Stimulated activated CD4-positive, alpha-beta T cell treated with anti-CD3 and anti-CD28 coated beads, Interleukin-15, amount 100 ng/mL, for 48 hours (primary cell): Measurements from ENCODE around the gene PLEKHA6.
A peak's percentile ranks its signal among the peaks of the same experiment; 100 is the strongest.
"Not testable (repeated sequence)": the region's sequence is repeated elsewhere in the genome, so short reads cannot be mapped to it uniquely, and the experiment has no call there.

Experiments
- DNase-seq, 2 donors: peaks; one replicate each; pipeline ENCODE4 v3.0.0-alpha.2; 2020; ENCODE audit warnings: low read depth in 2 of 2

PLEKHA6 gene

DNA sequence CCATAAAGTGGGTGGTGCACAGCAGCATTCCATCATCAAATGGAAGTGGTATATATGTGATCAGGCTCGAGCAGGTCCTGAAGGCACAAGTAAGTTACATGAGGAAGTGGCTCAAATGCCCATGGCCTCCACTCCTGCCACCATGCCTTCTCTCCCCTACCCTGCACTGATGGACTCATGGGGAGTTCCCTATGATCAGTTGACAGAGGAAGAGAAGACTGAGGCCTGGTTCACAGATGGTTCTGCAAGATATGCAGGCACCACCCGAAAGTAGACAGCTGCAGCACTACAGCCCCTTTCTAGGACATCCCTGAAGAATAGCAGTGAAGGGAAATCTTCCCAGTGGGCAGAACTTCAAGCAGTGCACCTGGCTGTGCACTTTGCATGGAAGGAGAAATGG, 121.2 kb downstream of the PLEKHA6 start:
- DNase-seq, result not testable (repeated sequence)

DNA sequence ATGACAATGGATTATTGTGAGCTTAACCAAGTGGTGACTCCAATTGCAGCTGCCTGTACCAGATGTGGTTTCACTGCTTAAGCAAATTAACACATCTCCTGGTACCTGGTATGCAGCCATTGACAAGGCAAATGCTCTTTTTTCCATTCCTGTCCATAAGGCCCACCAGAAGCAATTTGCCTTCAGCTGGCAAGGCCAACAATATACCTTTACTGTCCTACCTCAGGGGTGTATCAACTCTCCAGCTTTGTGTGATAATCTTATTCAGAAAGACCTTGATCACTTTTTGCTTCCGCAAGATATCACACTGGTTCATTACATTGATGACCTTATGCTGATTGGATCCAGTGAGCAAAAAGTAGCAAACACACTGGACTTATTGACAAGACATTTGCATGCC, 122.2 kb downstream of the PLEKHA6 start:
- not testable (repeated sequence) for DNase-seq

DNA sequence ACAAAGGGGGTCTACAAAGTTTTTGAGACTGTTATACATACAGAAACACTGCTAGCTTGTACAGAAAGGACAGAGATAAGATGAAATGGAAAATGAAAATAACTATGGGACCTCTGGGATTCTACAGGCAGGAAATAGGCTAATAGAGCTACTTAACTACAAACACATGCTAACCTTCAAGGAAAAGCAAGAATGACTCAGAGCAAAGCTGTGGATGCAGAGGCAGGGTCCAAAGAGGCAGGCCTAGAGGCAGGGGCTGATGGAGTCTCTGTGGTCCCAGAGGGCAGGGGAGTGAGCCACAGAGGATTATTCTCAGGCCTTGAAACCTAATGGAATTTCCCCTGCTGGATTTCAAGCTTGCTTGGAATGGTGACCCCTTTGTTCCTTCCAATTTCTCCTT, 127.2 kb downstream of the PLEKHA6 start:
- no peak for DNase-seq

DNA sequence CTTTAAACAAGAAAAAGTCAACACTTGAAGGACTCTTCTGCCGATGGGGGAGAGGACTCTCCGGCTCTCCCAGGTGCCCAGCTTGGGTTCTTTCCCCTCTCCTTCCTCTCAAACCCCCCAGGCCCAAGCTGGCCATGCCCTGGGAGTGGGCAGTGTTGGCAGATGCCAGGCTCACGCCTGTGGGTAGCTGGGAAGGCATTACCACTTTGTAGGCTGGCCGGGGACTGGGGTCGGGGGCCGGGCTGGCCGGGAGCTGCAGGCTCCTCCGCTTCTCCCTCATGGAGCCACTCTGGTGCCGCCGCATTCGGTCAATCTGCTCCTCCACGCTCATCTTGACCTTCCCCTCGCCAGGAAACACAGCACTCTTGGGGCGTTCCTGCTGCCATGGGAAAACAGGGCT, 129.5 kb downstream of the PLEKHA6 start:
- DNase-seq, result no peak

DNA sequence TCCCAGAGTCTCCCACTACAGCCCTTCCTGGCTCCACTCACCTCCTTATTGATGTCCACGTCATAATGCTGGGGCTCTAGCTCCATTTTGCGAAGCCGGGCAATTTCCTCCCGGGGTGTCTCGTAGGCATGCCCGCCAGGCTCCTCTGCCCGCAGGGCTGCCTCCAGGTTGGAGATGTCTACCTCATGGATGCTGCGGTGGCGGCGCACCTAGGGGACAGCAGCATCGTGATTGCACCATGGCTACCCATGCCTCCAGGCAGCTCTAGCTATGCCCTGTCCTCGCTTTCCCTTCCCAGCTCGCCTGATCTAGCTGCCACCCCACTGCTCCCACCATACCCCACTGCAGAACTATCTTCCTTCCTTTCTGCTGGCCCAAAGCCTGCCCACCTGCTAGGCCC, 130.8 kb downstream of the PLEKHA6 start:
- DNase-seq, result no peak

DNA sequence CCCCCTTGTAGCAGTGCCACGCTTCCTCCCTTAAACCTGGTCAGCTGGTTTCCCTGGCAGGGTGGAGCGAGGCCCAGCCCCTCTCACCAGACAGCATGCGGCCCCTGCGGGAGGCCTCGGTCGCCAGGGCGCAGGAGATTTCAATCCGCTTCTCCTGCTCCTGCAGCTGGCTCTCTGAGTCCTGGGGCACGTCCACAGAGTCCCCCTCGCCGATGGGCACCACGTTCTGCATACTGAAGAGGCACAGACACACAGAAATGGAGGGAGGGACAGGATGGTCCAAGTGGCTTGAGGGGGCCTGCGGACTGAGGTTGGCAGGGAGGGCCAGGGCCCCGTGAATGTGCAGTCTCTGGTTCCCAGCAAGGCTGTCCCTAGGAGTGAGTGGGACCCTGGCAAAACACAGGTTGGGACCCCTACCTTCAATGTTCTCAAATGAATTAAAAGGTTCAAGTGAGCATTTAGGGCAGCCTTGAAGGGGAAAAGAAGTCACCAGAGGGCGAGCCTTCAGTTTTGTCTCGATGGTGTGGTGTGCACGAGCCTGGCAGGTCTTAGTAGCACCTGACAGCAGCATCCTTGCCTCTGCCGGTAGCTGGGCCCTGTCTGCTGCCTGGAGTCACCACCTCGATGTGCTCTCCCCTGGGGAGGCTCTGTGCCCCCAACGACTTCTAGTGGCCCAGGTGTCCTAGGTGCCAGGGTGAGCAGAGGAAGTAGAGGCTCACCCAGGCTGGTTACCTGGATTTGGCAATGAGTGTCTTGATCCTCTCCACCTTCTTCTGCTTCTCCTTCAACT, 131.5 kb downstream of the PLEKHA6 start:
- no peak for DNase-seq

DNA sequence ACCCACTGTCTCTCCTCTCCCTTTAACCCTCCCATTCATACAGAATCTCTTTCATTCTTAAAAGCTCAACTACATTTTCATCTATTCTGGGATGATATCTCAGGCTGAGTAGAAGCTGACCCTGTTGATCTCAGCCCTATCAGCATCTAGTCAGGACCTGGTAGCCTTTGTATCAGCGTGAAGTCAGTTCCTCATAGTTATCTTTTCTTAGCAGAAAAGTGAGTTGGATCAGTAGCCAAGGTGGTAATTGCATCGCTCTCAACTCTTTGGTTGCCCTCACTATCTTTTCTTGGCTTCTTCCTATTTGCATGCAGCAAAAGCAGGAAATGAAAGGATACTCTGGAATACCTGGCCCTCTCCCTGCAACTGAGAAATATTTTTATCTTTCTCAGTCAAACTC, 132.4 kb downstream of the PLEKHA6 start:
- DNase-seq, result no peak

DNA sequence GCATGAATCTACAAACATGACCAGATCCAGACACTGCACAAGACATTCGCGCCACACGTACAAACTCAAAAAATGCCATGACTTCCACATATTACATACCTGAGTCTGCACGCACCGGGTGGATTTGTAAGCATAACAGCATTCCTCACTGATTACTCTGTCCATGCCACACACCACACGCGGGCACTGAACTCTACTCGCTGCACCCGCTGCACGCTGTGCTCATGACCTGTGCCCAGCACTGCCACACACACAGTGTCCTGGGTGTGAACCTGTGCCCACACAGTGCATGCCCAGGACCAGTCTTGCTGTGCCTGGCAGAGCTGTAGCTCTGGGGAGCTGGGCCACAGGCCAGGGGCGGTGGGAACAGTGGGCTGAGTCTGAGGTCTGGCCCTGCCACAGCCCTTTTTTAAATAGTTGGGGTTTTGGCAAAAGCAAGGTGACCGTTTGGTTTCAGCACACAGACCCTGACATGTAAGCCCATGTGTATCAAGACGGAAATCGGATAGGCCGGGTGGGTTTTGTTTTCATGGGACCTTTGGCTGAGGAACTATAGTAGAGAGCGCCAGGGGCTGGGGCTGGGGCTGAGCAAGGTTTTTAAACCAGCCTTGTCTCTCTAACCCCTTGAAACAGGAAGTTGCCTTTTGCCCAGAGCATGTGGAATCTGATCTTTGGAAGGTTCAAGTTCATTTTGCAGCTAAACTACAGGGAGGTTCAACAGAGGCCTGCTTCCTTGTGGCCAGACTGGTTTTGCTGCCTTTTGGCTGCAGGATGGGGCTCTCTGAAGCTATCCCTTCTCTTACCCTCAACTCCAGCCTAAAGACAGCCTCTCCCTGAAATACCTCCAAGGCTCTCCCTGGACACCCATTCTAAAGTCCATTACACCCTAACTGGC, 133.6 kb downstream of the PLEKHA6 start:
- DNase-seq, result no peak

DNA sequence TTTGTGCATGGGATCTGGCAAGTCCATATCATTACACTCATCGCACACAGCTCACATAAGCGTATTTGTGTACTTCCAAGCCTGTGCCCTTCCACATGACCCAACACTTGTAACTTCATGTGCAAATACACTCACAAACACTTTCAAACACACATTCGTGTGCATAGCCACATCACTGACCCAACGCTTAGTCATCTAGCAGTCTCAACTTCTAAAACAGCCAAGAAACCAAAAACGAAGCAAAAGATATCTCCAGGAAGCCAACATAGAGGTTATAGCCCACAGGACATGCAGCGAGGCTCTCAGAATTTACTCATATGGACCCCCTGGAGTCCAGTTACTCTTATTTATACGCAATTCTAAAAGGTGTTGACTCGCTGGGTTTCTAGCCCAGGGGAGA, 135.1 kb downstream of the PLEKHA6 start:
- DNase-seq, result no peak

DNA sequence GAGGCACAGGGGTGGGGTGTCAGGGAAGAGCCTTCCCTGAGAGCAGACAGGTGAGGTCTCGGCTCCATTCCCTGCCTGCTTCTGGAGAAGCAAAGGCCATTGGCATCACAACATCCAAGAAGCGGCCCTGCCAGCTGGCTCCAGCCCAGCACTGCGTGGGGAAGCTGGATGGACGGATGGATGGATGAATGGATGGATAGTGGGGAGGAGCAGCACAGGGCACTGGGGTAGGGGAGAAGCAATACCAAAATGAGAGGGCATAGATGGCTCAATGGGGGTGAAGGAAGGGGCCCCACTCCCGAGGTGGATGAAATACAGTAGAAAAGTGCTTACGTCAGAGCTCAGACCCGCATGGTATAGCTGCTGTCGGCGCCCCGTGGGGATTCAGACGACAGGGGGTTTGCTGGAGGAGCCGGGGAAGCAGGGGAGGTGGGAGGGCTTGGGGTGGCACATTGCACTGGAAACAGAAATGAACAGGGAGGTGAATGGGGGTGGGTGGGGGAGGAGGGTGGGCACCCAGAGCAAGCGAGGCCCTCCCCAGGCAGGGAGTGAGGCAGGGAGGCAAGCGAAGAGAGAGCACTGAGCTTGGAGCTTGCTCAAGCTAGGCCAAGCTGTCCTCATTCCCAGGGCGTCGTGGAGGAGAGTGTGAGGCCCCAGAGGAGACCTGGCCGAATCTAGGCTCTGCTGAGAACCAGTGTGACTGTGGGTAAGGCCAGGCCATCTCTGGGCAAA, 136.4 kb downstream of the PLEKHA6 start:
- DNase-seq, result no peak

DNA sequence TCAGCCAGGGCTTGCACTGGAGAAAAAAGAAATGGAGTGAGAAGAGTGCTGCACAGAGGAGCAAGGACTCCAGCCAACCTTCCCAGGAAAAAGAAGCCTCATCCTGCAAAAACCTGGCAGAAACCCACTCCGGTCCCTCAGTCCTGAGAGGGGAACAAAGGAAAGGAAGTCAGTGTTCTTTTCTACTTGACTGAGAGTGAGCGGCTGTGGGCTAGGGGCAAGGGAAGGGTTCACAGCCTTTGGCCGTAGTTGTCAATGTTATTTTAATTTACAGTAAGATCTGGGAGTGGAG, 137.0 kb downstream of the PLEKHA6 start:
- DNase-seq, result no peak

DNA sequence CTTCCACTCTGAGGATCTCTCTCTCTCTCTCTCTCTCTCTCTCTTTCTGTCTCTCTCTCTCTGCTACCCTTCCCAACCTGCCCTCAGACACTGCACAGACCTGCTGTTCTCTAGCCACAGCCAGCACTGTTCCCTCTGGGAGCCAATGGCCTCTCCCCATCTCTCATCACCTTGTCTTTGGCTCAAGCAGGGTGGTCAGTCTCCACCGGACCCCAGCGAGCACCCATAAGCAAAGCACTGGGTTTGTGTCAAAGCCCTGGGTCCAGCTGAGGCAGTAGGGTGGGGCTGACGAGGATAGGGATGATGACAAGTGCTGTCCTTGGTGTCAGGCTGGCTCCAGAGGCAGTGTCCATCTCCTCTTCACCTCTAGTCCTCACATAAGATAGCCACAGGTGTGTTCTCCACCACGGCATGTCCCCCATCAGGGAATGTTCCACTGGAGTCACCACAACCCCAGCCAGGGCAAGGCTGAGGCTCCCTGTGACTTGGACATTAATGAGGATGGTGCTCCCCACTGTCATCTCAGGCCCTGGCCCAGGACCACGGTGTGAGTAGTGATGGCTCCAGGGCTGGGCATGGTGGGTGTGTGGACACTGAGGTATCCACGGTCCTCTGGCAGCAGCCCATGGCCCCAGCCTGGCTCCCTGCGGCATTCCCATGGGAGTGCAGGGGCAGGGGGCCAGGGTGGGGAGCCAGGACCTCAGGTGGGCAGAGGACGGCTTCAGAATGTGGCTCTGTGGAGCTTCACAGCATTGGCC, 137.5 kb downstream of the PLEKHA6 start:
- DNase-seq, result no peak

DNA sequence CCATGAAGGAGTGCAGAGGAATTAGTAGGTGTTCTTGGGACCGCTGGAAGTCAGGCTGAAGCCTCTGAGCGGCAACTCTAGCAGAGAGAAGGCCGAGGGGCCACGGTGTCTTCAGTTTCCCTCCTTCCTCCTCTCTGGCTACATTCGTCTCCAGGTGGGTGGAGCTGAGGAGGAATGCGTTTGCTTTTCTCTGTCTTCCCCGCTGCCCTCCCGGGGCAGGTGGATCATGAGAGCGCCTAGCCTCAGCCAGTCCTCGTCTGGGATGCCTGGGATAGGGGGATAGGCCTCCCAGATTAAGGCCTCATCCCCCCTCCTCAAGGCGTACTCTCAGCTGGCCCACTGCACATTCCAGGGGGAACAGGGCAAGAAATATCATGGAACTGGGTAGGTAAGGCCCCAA, 138.5 kb downstream of the PLEKHA6 start:
- no peak for DNase-seq

DNA sequence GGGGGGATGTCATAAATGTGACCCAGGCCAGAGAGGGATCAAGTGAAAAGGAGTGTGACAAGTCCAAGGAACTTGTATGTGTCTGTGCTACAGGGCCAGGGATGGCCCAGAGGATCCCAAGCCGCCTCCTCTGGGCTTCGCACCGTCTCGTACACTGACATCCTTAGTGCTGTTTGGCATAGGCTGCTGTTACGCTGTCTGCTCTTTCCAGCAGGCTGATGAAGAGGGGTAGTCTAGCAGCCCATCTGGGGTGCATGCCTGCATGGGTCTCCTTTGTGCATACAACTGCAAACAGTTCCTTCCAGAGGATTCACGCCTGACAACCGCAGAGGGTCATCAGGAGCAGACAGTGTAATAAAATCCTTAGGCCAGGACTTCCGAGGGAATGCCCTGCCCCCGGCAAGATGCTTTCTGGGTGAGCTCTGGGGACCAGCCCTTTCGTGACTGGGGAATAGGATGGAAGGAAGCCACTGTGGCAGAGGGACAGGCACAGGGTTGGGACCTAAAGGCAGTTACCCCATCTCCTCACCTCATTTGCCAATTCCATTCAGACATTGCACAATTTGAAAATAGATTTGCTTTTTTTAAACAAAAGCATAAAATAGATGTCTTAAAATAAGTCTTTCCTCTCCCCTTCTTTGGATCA, 139.6 kb downstream of the PLEKHA6 start:
- no peak for DNase-seq

DNA sequence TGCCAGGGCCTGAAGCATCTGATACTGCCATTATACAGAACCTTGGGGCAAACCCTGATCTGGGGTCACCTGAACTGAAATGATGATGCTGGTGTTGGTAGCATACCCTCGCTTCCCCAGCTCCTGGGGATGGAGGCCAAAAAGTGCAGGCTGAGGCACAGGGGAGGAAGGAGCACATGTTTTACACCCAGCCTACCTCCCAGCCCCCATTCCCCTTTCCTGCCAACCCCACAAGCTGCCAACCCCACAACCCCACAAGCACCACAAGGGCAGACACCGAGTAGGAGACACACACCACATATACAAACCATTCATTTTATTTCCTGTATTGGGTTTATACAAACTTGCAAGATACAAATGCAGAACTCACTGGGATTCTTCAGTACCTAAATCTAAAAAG, 141.2 kb downstream of the PLEKHA6 start:
- no peak for DNase-seq

DNA sequence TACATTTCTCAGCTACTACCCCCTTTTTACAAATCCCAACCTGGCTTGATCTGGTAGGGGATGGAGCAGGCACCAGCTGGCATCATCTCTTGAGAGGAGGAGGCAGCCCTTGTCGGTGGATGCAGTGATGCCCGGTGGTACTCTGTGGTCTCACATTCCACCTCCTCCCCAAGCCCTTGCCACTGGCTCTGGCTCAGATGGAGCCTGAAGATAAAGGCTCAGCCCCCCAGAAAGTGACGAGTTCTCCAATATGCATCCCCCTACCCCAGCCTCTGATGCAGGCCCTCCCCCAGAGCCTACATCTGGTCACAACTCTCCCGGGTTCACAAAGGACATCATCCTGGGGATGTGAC, 142.1 kb downstream of the PLEKHA6 start:
- DNase-seq, result no peak

DNA sequence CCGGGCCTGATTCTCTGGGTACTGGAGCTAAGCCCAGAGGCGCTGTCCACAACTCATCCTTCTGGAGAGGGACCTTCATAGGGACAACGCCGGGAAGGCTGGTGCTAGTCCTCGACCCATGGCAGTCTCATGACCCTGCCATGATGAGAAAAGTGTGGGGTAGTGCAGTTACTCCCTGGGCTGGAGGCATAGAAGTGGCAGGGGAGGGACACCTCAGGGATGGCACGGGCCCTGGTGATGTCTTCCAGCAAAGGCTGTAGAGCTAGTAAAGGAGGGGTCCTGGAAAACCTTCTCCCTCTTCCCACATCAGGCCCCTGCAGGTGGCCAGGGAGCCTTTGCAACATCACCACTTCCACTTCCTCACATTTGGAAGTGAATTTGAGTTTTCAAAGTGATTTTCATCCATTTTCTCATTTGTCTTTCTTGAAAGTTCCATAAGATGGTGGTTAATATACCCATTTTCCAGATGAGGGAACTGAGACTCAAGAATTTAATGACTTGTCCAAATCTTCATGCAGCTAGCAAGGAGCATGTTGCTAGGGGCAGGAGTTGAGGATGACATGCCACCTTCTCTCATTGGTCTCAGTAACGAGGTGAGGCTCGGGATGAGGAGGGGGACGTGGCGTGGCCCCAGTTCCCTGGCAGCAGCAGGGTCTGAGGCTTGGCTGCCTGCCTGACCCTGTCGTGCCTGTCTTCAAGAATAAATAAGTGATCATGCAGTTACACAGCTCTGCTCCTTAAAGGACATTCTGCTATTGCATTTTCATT, 142.7 kb downstream of the PLEKHA6 start:
- no peak for DNase-seq

DNA sequence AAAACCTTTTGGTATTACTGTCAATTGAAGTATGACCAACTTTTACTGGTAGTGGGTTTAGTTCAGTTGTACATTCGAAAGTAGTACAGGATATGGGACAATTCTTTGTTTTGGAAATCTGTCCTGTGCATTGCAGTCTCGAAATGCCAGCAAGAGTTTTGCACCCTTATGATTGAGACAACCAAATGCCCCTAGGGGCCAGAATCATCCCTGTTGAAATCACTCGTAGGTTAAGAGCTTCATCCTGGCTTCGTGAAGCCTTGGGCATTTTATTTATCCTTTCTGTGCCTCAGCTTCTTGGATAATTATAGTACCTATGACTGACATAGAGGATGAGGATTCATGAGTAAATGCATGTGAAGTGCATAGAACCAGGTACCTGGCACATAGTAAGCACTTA, 143.5 kb downstream of the PLEKHA6 start:
- no peak for DNase-seq

DNA sequence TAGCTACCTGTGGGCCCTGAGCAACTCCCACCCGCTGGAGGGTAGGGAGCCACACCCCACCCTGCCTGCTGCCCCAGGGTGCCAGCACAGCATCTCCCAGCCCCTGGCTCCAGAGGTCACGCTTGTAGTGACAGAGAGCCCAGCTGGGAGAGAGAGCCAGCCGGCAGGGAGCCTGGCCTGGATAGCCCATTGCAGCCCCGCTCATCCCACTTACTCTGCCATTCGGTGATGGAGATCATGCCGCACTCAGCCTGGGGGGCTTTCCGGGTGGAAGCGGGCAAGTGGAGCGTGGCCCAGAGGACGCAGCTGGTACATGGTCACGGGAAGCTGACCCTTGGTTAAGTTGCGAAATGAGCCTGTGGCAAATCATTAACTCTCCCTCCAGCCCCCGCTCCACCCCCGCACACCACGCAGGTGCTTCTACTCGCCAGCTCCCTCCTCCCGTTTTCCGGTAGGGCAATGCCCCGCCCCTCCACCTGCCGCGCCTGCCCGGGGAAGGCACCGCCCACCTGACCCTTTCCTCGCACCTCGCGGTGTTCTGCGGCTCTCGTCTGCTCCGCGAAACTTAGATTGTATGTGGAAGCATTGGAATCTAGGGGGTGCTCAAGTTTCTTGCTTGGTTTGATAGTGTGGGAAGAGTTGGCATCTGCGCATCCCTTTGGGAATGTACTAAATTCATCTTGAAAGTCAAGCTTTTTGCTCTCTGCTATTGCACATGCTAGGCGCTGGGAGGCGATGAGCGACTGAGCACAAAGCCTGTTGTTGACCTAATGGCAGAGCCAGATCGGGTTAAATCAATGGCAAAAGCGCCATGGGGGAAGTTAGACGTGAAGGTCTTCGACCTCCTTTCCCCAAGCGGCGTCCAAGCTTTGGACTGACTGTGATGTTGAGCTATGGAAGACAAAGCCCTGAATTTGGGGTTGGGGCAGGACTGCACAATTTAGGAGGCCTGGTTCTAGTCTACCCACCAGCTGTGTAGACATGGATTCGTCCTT, 145.8 kb downstream of the PLEKHA6 start, which contains the start of gene GOLT1A:
TSS of gene GOLT1A (minus strand) at position 321 of the 995 bp plus-strand sequence. CDS start at position 239, 82 bp downstream.
- peak; percentile 18 to 47 for DNase-seq
